GM10266 (cell line): Measurements from ENCODE around the gene MPC2.

Experiments
- DNase-seq: peaks from one replicate; pipeline ENCODE4 v3.0.0; 2012; ENCODE audit errors: extremely low spot score
- CTCF ChIP-seq: IDR thresholded peaks from 2 replicates; pipeline ENCODE4 v1.5.1; 2012; ENCODE audit warnings: mild to moderate bottlenecking, low read depth; ENCODE audit not compliant: control insufficient read depth, insufficient read depth; ENCODE audit errors: missing control alignments

MPC2 gene

GRCh38 chr1:167947733-167948132 lies 10.9 kb upstream of the MPC2 start:
- TF ChIP-seq CTCF: no peak
- no peak for DNase-seq

- DNase-seq: no peak
- no peak for TF ChIP-seq CTCF
These were observed 6.7 kb upstream of the MPC2 start for GRCh38 chr1:167943541-167943940.

- no peak for DNase-seq
- no peak for TF ChIP-seq CTCF
These were observed 3.4 kb upstream of the MPC2 start for GRCh38 chr1:167940264-167940663.

- DNase-seq: no peak
- no peak for TF ChIP-seq CTCF
These were observed 1.3 kb upstream of the MPC2 start for GRCh38 chr1:167938080-167938636.

- no peak for TF ChIP-seq CTCF
- DNase-seq: no peak
These were observed 788 bp upstream of the MPC2 start for GRCh38 chr1:167937709-167938010.

- peak; percentile 95 for DNase-seq
- TF ChIP-seq CTCF: no peak
These were observed 573 bp downstream of the MPC2 start, which contains the start of gene DCAF6 for GRCh38 chr1:167936068-167936929. DCAF6 (plus strand) TSS chr1:167936683; CDS start chr1:167936912, 229 bp downstream.
